ENCODE results near the gene PACSIN1. TPM values are rescaled to one million over a fixed set of nuclear protein-coding genes. Genes with fewer than 3 reads are reported as not detected.

Gene PACSIN1
- total RNA-seq, 1 experiment from 2014 or later: not detected

DNA sequence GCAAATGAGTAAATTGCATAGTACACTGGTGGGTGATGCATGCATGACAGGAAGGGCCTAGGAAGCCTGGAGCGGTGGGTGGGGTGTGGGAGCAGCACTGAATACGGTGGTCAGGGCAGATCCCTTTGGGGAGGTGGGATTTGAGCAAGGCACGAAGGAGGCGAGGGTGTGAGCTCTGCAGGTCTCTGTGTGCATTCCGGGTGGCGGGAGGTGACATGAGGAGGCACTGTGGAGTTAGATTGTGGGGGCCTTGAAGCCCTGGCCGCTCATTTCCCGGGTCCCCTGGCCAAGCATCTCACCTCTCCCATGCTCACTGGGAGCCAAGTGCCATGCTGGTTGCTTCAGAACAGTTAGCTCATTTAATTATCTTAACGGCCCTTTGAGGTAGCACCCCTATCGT lies 96.5 kb downstream of the PACSIN1 start:
- DNase-seq (ENCODE audit: low spot score): no peak

DNA sequence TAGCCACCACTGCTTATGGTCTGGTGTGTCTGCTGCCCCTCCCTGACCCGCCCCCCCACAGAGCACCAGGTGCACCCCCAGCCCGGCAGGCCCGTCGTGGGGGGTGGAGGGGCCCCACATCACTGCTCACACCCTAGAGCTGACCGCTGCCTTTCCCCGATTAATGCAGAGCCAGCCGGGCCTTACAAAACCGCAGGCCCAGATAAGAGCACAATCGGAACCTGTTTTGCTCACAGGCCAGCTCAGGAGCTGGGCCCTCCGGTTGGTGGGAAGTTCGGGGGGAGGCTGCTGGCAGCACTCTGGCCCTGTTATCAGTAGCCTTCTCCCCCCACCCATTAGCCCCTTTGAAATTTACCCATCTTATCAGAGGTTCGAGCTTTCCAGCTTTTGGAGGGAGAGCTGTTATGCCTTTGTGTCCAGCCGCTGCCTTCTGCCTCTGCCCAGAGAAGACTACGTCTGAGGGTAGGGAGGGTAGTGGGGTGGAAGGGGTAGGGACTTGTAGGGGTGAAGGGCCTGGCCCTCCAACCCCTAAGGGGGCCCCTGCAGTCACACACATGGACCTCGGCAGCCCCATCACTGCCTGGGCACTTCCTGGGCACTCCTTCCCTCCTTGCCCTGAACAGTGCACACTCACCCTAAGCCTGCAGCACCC lies 97.1 kb downstream of the PACSIN1 start:
- DNase-seq (ENCODE audit: low spot score): no peak

DNA sequence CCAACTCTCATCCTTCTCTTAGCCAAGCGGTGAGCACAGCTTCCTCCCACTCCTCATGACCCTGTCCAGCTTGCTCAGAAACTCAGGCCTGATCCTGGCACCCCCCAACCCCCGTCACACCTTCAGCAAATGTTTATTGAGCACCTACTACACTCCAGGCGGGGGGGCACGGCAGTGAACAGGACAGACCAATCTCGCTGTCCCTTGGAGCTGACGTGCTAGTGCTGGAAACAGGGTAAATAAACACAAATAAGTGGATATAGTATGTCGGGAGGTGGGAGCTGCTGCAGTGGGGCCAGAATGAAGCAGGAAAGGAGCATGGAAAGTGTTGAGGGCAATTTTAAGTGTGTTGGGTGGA lies 97.6 kb downstream of the PACSIN1 start:
- no peak for DNase-seq (ENCODE audit: low spot score)

DNA sequence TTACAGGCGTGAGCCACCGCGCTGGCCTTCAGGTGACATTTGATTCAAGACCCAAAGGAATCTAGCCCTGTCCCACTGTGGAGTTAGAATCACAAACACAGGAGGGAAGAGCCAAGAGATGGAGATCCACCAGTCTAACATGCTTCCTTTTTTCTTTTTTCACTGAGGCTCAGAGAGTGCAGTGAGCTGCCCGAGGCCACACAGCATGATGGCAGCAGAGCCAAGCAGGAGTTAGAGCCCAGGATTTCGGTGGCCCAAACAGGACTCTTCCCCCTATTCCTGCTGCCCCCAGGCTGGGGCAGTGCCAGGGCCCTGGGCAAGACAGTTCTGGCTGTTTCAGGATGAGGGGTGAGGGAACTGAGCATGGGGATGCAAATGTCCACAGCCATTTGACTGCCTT lies 98.3 kb downstream of the PACSIN1 start:
- no peak for DNase-seq (ENCODE audit: low spot score)

DNA sequence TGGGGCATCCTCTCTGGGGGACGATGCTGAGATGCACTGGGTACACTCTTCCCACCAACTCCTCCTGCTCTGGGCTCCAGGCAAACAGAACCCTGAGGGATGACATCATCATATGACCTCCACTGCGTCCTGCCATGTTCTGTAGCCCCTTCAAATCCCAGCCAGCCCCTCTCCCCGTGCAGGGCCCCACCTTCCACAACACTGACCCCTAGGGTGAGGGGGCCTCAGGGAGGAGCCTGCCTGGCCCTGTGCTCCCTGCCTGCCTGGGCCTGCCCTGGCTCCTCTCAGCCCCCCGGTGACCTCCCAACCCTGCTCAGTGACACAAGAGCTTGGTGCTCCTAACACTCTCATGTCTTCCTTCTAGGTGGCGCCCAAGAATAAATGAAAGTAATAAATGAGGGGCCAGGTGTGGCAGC lies 99.9 kb downstream of the PACSIN1 start:
- DNase-seq (ENCODE audit: low spot score): no peak

DNA sequence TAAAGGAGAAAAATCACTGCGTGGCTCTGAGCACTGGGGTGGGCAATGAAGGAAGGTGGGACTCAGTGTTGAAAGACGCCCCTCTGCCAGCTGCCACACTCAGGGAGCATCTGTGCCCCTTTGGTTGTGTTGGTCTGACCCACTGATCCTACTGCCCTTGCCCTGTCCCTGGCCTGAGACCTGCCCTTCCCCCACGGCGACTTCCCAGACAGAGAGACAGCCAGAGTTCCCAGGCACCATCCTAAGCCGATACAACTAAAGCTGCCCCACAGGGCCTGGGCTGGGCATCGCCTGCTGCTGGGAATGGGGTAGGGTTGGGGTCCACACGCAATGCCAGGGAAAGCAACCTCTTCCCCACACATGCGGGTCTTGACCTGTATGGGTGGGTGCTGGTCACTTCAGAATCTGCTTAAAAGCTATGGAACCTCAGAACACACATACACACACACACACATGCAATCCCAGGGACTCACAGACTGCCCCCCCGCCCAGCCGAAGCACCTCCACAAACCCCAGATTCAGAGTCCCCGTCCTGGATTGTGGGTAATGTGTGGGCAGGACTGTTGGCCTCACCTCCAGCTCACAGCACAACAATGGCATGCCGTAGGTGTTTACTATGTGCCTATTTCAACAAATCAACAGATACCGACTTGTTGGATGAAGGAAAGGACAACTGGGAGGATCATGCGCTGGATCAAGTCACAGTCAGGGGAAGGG lies 101.1 kb downstream of the PACSIN1 start:
- DNase-seq (ENCODE audit: low spot score): no peak

DNA sequence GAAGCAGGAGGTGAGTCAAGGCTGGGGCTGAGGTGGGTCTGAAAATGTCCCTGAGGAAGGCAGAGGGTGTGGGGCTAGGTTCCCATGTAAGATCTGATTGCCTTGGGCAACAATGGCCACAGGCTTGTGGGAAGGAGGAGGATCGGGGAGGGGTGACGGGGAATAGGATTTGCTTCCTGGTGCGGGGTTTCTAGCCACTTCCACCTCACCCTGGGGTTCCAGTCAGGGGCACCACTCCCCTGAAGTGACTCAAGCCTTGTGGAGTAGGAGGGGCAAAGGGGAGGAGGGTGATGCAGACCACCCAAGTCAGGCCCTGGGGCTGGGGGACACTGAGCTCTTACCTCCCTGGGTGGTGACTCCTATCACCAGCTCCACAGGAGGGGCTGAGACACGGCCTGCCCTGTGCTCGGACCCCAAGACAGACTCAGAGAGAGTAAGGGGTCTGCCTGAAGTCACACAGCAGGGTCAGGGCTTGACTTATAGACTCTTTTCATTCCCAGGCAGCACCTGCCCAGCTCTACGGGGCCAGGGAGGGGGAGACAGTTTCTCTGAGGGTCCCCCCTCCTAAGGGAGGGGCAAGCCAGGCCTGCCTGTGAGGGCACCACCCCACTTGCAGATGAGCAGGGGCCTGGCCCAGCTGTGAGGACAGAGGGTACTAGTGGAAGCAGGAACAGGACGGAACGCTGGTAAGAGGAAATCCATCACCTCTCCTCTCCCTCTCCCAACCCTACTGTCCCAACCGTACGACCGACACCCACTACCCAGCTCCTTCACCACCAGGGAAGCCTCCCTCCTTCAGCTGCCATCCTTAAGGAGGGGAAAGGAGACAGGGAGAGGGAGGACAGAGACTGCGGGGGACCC lies 102.7 kb downstream of the PACSIN1 start:
- DNase-seq (ENCODE audit: low spot score): no peak

DNA sequence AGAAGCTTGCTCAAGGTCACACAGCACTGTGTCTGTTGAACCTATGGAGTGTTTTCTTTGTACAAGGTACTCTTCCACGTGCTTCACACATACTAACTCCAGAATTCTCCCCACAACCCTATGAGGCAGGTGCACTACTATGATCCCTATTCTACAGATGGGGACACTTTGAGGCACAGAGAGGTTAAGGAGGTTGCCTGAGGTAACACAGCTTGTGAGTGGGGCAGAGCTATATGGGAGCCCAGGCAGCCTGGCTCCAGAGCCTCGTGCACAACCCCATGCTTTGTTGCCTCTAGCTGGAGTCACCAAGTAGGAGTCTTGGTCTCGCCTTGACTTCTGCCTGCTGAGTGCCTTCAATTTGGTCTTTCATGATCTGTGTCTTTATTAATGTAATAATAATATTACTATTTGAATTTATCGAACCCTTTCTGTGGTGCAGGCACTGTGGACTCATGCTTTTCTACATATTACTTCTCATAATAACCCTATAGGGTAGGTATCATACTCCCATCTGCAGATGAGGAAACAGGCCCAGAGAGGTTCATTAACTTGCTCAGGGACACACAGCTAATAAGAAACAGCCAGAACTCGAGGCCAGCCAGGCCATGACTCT lies 103.6 kb downstream of the PACSIN1 start:
- DNase-seq (ENCODE audit: low spot score): no peak

DNA sequence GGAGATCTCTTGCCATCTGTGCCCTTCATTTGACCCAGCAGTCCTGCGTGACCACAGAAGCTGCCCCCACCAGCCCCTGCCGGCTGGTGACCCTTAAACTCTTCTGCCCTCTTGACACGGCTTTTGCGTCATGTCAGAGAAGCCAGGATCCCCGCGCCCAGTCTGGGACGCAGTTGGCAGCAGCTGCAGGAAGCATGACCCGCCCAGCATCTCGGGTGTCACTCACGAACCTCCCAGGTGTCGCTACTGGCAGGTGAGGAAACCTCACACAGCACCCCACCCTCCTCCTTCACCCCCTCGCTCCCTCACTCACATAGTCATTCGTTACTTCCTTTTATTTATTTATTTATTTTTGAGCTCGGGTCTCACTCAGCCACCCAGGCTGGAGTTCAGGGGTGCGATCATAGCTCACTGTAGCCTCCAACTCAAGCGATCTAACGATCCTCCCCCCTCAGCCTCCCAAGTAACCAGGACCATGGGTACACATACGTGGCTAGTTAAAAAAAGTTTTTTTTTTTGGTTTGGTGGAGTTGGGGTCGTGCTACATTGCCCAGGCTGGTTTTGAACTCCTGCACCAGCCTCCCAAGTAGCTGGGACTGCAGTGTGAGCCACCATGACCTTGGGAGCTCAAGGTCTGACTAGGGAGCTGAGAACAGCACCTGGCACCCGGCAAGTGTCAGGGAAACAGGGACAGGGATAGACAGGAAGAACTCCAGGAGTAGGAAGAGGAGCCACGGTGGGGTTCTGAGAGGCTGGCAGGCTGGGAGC lies 104.4 kb downstream of the PACSIN1 start:
- no peak for DNase-seq (ENCODE audit: low spot score)

DNA sequence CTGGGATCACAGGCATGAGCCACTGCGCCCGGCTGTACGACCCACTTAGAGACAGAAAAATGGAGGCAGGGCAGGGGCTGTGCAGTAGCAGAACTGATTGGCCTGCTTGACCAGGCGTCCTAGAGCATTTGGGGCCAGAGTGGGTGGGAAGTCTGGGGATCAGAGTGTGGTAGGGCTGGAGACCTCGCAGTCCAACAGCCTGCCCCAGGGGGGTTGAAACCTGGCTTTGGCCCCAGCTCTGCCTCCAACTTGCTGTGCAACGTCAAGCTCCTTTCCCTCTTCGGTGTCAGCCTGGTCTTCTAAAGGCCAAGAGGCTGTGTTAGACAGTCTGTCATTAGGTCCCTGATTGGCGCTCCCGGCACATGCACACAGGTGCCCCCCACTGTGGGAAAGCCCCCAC lies 105.5 kb downstream of the PACSIN1 start:
- DNase-seq (ENCODE audit: low spot score): no peak

DNA sequence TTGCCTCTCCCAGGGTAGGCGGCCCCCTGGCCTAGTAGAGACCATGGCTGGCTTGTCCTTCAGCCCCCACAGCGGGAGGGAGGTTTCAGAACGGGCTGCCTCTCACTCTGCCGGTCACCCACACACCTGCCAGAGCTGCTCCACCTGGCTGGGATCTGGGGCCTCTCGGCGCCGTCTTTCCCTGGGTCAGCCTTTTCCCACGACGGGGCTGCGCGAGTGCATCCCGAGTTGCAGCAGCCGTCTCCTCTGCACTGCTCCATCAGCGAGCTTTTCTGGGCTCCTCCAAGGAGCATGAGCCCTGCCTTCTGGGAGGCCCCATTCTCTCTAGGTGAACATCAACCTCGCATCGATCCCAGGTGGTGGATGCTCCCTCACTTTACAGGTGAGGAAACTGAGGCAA lies 106.1 kb downstream of the PACSIN1 start:
- no peak for DNase-seq (ENCODE audit: low spot score)

DNA sequence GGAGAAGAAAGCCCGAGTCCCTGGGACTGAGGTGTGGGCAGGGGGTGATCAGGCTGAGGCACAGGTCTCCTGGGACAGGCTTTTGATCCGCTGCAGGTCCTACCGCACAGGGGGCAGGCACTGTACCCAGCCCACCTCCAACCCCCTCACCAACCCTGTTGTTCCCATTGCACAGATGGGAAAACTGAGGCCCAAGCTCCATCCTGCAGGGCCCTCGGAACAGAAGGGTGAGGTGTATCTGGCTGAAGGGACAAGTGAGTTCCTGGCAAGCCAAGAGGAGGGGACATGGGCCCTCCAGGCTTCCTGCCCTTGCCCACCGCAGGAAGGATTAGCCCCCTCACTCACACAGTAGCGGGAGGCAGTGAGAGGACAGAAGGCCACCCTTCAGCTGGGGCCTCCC lies 106.7 kb downstream of the PACSIN1 start:
- no peak for DNase-seq (ENCODE audit: low spot score)

DNA sequence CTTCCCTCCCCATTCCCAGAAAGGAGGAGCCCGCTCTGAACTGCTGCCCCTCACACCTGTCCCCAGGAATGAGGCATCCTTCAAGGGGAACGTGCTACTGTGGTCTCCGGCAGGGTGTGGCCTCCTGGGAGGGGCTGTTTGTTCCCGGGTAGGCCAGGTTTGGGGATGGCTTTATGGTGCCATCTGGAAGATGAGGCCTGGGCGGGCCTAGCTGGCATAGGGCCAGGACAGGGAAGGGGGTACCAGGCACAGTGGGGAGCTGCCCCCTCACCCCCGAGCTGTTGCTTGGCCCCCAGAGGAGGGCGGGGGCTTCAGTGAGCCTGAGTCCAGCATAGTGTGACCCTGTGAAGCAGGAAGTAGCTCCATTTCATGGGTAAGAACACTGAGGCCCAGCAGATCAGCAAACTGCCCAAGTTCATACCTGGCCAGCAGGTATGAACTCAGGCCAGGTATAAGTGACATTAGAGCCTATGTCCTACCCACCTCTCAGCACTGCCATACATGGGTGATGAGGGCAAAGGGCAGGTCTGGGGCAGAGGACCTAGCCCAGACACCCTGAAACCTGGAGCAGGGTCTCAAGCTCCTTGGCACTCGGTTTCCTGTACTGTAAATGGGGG lies 107.8 kb downstream of the PACSIN1 start:
- no peak for DNase-seq (ENCODE audit: low spot score)

DNA sequence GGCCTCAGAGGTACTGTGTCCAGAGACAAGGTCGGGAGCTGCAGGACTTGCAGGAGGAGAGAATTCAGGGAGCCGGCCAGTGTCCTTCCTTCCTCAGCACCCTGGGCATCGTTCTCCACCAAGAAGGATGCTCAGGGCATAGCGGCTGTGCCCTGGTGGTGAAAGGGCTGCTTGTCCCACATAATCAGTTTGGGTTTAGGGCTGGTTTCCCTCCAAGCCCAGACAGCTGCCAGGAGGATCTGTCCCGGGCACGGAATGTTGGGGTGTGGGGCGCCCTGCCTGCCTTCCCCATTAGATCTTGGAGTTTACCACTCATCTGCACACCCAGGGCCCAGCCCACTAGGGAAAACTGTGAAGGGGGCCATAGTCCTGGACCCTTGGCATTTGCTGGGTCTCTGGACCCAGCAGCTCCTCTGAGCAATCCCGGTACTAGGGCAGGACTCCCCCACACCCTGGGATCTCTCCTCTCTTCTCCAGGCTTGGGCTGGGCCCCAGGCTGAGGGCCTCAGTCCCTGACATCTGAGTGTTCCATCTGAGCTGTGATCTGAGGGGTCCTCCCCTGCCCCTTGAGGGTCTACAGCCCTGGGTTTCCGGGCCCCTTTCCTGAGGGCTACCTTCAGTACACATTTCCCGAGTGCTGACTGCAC lies 108.9 kb downstream of the PACSIN1 start:
- no peak for DNase-seq (ENCODE audit: low spot score)

DNA sequence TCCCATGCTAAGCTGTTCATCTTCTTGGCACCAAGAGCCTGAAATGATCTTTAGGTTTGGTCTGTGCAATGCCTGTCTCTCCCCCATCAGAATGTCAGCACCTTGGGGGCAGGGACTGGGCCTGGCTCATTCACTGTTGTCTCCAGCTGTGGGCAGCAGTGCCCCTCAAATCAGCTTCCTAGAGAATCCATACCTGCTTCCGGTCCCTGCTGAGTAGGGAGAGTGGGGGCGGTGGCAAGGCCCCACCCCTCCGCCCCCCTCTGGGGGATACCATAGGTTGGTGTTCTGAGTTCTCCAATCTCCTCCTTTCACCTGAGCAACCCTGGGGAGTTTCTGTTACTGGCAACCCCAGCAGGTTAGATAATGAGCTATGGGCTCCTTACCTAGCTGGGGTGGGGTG lies 109.5 kb downstream of the PACSIN1 start:
- DNase-seq (ENCODE audit: low spot score): no peak

DNA sequence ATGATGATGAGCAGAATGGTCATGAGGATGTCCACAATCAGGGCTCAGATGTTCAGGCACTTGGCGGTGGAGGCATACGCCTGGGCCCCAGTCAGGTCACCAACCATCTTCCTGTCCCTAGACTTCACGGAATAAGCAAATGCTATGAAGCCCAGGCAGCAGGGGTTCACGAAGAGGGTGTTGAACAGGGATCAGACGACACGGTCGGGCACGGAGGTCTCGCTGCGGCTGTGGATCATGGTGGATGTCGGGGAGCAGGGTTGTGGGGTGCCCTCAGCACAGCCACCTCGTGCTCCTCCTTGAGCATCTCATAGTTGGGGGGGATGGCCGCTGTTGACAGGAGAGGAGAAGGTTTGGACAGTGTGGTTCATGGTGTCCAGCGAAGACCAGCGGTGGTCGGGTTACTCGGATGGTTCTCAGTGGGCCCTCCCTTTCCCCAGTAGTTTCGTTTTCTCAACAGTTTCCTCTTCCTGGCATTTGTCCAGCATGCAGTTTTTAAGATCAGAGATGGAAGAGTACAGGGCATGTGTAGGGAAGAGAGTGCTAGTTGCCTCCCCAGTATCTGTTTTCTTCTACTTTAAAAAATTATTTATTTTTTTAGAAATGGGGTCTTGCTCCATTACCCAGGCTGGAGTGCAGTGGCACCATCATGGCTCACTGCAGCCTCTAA lies 110.5 kb downstream of the PACSIN1 start:
- no peak for DNase-seq (ENCODE audit: low spot score)

DNA sequence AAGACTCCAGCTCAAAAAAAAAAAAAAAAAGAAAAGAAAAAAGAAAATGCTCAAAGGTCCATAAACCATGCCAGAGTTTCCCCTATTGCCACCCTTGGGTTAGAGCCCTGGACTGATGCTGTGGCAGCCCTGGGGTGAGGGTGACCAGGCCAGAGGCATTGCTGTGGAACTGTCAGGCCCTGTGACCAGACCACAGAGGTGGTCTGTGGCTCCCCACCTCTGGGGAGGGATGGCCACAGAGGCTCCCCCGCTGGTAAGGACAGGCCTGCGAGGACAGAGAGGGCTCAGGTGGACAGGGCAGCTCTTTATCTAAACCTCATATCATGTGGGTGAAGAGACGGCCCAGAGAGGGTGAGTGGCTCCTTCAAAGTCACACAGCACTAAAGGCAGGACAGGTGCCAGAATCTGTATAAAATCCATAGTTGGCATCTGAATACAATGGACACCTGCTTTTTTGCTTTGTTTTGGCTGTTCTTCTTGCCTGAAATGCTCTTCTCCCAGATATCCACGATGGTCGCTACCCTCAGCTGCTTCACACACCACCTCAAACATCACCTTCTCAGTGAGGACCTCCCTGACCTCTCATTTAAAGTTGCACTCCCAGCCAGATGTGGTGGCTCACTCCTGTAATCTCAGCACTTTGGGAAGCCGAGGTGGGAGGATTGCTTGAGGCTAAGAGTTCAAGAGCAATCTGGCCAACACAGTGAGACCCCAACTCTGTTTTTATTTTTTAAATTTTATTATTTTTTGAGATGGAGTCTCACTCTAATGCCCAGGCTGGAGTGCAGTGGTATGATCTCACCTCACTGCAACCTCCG lies 112.8 kb downstream of the PACSIN1 start:
- DNase-seq (ENCODE audit: low spot score): no peak

DNA sequence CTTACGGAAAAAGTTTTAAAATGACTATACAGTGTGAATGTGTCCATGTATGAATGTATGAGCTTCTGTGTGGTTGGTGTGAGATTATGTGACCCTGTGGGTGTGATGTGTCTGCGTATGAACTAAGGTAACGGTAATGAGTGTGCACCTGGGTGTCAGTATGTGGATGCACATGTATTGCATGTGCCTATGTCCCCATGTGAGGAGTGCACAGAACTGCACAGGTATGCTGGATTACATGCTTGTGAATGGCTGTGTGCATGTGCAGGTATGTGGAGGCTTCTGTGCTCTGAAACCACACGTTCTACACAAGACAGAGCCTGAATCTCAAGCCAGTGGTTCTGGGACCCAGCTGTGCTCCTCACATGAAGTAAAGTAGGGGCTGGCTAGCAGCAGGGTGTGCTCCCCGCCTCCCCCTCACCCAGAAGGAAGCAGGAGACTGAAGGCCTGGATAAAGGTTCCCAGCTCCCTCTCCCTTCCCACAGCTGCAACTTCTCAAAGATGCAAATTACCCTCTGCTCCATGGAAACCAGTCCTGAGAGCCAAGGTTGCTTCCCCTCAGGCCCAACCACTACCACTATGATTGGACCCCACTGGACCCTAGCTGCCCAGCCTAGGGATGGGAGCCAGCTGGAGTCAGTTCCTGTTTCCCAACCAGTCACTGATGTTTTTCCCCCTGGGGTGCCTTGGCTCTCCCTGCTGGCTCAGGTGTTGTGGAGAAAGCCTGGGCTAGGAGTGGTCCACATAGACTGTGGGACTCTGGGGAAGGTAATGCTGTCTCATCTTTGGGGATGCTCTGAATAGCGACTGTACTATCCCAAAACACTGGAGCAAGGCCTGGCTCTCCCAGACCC lies 115.1 kb downstream of the PACSIN1 start:
- no peak for DNase-seq (ENCODE audit: low spot score)
